Measurements from ENCODE around the gene MARCKS.

The MARCKS gene

GRCh38 chr6:113858480-113859348 lies 1.6 kb downstream of the MARCKS start:
- H3K27me3 ChIP-seq (replicated peaks; ENCODE audit: control insufficient read depth, insufficient read depth, low read length) = no peaks in the 10 kb centered on the region
- peak overlapping the region; percentile 99 for H3K4me3 ChIP-seq (replicated peaks; ENCODE audit: low read depth, low read length)
- peak; percentile 96 for DNase-seq (ENCODE audit: extremely low read depth, insufficient read length)
- H3K36me3 ChIP-seq (ENCODE audit: control insufficient read depth, insufficient read depth, low read length) = peaks cover 2% of the 10 kb centered on the region; the same call in 1 of the 2 replicates
- TF ChIP-seq, protein P1, sequence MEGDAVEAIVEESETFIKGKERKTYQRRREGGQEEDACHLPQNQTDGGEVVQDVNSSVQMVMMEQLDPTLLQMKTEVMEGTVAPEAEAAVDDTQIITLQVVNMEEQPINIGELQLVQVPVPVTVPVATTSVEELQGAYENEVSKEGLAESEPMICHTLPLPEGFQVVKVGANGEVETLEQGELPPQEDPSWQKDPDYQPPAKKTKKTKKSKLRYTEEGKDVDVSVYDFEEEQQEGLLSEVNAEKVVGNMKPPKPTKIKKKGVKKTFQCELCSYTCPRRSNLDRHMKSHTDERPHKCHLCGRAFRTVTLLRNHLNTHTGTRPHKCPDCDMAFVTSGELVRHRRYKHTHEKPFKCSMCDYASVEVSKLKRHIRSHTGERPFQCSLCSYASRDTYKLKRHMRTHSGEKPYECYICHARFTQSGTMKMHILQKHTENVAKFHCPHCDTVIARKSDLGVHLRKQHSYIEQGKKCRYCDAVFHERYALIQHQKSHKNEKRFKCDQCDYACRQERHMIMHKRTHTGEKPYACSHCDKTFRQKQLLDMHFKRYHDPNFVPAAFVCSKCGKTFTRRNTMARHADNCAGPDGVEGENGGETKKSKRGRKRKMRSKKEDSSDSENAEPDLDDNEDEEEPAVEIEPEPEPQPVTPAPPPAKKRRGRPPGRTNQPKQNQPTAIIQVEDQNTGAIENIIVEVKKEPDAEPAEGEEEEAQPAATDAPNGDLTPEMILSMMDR (IDR thresholded peaks at IDR 0.05; ENCODE audit: insufficient read depth, low read length, poor library complexity, severe bottlenecking) = peak; percentile 69

DNA sequence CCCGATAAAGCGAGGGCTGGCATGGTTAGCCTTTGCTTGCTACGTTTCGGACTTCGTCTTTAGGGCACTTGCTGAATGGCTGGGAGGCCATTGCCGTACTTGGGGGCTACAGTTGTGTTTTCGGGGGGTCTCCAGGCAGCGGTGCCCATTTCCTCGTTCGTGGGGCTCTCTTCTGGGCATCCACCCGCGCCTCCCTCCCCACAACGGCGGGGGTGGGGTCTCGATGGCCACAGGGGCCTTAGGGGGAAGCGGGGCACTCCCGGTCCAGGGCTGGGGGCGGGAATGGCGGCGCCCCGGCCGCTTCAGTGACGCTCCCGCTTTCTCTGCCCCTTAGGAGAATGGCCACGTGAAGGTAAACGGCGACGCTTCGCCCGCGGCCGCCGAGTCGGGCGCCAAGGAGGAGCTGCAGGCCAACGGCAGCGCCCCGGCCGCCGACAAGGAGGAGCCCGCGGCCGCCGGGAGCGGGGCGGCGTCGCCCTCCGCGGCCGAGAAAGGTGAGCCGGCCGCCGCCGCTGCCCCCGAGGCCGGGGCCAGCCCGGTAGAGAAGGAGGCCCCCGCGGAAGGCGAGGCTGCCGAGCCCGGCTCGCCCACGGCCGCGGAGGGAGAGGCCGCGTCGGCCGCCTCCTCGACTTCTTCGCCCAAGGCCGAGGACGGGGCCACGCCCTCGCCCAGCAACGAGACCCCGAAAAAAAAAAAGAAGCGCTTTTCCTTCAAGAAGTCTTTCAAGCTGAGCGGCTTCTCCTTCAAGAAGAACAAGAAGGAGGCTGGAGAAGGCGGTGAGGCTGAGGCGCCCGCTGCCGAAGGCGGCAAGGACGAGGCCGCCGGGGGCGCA lies 2.4 kb downstream of the MARCKS start:
- Histone ChIP-seq H3K27me3 (replicated peaks; ENCODE audit: control insufficient read depth, insufficient read depth, low read length) (no peaks in the 10 kb centered on the region), H3K4me3 (replicated peaks; ENCODE audit: low read depth, low read length) (peak overlapping the region; percentile 78), H3K36me3 (ENCODE audit: control insufficient read depth, insufficient read depth, low read length) (peaks cover 2% of the 10 kb centered on the region; the same call in 1 of the 2 replicates)
- TF ChIP-seq, protein P1 (IDR thresholded peaks at IDR 0.05; ENCODE audit: insufficient read depth, low read length, poor library complexity, severe bottlenecking) = no peak
- peak; percentile 19 for DNase-seq (ENCODE audit: extremely low read depth, insufficient read length)

DNA sequence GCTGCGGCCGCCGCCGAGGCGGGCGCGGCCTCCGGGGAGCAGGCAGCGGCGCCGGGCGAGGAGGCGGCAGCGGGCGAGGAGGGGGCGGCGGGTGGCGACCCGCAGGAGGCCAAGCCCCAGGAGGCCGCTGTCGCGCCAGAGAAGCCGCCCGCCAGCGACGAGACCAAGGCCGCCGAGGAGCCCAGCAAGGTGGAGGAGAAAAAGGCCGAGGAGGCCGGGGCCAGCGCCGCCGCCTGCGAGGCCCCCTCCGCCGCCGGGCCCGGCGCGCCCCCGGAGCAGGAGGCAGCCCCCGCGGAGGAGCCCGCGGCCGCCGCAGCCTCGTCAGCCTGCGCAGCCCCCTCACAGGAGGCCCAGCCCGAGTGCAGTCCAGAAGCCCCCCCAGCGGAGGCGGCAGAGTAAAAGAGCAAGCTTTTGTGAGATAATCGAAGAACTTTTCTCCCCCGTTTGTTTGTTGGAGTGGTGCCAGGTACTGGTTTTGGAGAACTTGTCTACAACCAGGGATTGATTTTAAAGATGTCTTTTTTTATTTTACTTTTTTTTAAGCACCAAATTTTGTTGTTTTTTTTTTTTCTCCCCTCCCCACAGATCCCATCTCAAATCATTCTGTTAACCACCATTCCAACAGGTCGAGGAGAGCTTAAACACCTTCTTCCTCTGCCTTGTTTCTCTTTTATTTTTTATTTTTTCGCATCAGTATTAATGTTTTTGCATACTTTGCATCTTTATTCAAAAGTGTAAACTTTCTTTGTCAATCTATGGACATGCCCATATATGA lies 3.2 kb downstream of the MARCKS start:
- H3K4me3 ChIP-seq (replicated peaks; ENCODE audit: low read depth, low read length) = no peak overlapping the region
- H3K36me3 ChIP-seq (ENCODE audit: control insufficient read depth, insufficient read depth, low read length) = peaks cover 2% of the 10 kb centered on the region; the same call in 1 of the 2 replicates
- no peak for DNase-seq (ENCODE audit: extremely low read depth, insufficient read length)
- no peaks in the 10 kb centered on the region for H3K27me3 ChIP-seq (replicated peaks; ENCODE audit: control insufficient read depth, insufficient read depth, low read length)
- TF ChIP-seq, protein P1 (IDR thresholded peaks at IDR 0.05; ENCODE audit: insufficient read depth, low read length, poor library complexity, severe bottlenecking) = no peak

DNA sequence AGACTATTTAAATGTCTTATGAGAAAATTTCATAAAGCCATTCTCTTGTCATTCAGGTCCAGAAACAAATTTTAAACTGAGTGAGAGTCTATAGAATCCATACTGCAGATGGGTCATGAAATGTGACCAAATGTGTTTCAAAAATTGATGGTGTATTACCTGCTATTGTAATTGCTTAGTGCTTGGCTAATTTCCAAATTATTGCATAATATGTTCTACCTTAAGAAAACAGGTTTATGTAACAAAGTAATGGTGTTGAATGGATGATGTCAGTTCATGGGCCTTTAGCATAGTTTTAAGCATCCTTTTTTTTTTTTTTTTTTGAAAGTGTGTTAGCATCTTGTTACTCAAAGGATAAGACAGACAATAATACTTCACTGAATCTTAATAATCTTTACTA lies 5.0 kb downstream of the MARCKS start:
- no peak for DNase-seq (ENCODE audit: extremely low read depth, insufficient read length)
- no peaks in the 10 kb centered on the region for H3K27me3 ChIP-seq (replicated peaks; ENCODE audit: control insufficient read depth, insufficient read depth, low read length)
- peaks cover 2% of the 10 kb centered on the region; the same call in 1 of the 2 replicates for H3K36me3 ChIP-seq (ENCODE audit: control insufficient read depth, insufficient read depth, low read length)
- TF ChIP-seq, protein P1 (IDR thresholded peaks at IDR 0.05; ENCODE audit: insufficient read depth, low read length, poor library complexity, severe bottlenecking) = no peak
- no peak overlapping the region for H3K4me3 ChIP-seq (replicated peaks; ENCODE audit: low read depth, low read length)

- no peak overlapping the region for H3K4me3 ChIP-seq (replicated peaks; ENCODE audit: low read depth, low read length)
- DNase-seq (ENCODE audit: extremely low read depth, insufficient read length) = no peak
- TF ChIP-seq, protein P1 (IDR thresholded peaks at IDR 0.05; ENCODE audit: insufficient read depth, low read length, poor library complexity, severe bottlenecking) = no peak
Observed at GRCh38 chr6:113870917-113871316, 13.8 kb downstream of the MARCKS start.

More at GRCh38 chr6:113870917-113871316, 13.8 kb downstream of the MARCKS start:
- Histone ChIP-seq H3K36me3 (ENCODE audit: control insufficient read depth, insufficient read depth, low read length) (no peaks in the 10 kb centered on the region), H3K27me3 (replicated peaks; ENCODE audit: control insufficient read depth, insufficient read depth, low read length) (no peaks in the 10 kb centered on the region)

All from GM06990 (cell line).